Vagina (tissue), 2 donors: ENCODE data around the gene STK24. TPM values are rescaled to one million over a fixed set of nuclear protein-coding genes. Genes with fewer than 3 reads are reported as not detected.

Source experiments
- DNase-seq, 2 donors: peaks; one replicate each; pipeline ENCODE4 v3.0.0-alpha.2; 2017; ENCODE audit errors: extremely low spot score in 2 of 2
- H3K27ac ChIP-seq: fragments of 200-600 bp; sonication (generic); one replicate; pipeline ENCODE4 v1.5.1; 2019
- H3K27me3 ChIP-seq: fragments of 200-600 bp; sonication (generic); one replicate; pipeline ENCODE4 v1.5.1; 2019
- H3K36me3 ChIP-seq, 2 donors: fragments of 200-600 bp; sonication (generic); one replicate each; pipeline ENCODE4 v1.5.1; 2017 to 2019
- H3K4me1 ChIP-seq: fragments of 200-600 bp; sonication (generic); one replicate; pipeline ENCODE4 v1.5.1; 2019
- H3K4me3 ChIP-seq, 2 donors: fragments of 200-600 bp; sonication (generic); 1 replicate in 1 of 2; 2 replicates in 1 of 2; pipeline ENCODE4 v1.5.1; 2016 to 2019
- H3K9me3 ChIP-seq: fragments of 200-600 bp; sonication (generic); one replicate; pipeline ENCODE4 v1.5.1; 2019
- POLR2A ChIP-seq, 2 donors: fragments of 450-650 bp; IDR thresholded peaks; one replicate each; pipeline ENCODE4 v1.6.1; 2017; ENCODE audit warnings: antibody characterized with exemption in 2 of 2, mild to moderate bottlenecking in 2 of 2, moderate library complexity in 2 of 2
- POLR2AphosphoS5 ChIP-seq, 2 donors: sonication (generic); formaldehyde crosslinking; IDR thresholded peaks; one replicate each; pipeline ENCODE4 v1.9.0; 2017; ENCODE audit warnings: antibody characterized with exemption in 2 of 2, mild to moderate bottlenecking in 2 of 2, low read depth in 1 of 2; ENCODE audit not compliant: insufficient read depth in 1 of 2
- intact Hi-C: fragments of 100-400 bp; cut with DNase I; formaldehyde crosslinking; loops from one replicate; pipeline ENCODE4 v1.15.1; 2023
- total RNA-seq: library from RNA; depleted of rRNA; stranded (reverse); fragments of >200 nt; gene quantifications from one replicate; pipeline ENCODE4 v1.2.3, GENCODE V29; 2016
- TF ChIP-seq, protein P1 (sequence below), 3 experiments: fragments of 450-650 bp in 2 of 3; fragments of 200-600 bp in 1 of 3; sonication (generic) in 1 of 3; IDR thresholded peaks; one replicate each; pipeline ENCODE4 v1.5.1; 2017 to 2019; ENCODE audit warnings: antibody characterized with exemption in 3 of 3, mild to moderate bottlenecking in 2 of 3, moderate library complexity in 2 of 3

The STK24 gene
- total RNA-seq, 1 donor from 2014 or later = 82.5 TPM

DNA sequence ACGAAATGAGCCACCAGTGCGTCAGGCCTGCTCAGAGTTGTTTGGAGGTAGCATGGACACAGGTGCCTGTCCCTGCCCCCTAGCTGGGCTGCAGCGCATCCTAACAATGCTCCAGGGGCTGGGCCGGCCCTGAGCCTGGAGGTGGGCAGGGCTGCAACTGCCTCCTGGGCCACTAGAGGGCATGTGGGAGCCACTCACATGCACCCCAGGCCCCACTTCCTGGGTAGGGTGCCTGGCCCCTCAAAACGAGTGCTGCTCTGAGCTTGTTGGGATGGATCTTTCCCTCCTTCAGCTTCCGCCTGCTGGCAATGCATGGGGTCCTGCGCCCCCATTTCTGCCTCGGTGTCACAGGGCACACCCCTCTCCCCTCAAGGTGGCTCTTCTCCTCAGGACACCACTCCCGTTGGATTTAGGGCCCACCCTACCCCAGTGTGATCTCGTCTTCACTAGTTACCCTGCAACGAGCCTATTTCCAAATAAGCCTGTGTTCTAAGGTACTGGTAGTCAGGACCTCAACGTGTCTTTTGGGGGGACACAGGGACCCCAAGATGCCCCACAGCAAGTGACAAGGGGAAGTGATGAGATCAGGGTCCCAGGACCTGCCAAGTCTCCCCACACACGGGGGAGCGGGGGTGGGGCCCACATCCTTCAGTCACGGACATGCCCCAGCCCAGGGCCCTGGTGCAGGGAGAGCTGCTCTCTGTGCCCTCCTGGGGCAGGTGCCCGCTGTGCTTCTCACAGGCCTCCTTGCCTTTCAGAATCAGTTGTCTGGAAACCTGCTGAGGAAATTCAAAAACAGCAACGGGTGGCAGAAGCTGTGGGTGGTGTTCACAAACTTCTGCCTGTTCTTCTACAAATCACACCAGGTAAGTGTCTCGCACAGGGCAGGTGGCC is 131.3 kb downstream of the STK24 start:
- TF ChIP-seq POLR2A (IDR thresholded peaks at IDR 0.05) = no peak
- peak in 1 of 2 donors; percentile 57 for TF ChIP-seq POLR2AphosphoS5 (IDR thresholded peaks at IDR 0.05; ENCODE audit: insufficient read depth in 1 of 2, low read depth in 1 of 2)
- TF ChIP-seq, protein P1, sequence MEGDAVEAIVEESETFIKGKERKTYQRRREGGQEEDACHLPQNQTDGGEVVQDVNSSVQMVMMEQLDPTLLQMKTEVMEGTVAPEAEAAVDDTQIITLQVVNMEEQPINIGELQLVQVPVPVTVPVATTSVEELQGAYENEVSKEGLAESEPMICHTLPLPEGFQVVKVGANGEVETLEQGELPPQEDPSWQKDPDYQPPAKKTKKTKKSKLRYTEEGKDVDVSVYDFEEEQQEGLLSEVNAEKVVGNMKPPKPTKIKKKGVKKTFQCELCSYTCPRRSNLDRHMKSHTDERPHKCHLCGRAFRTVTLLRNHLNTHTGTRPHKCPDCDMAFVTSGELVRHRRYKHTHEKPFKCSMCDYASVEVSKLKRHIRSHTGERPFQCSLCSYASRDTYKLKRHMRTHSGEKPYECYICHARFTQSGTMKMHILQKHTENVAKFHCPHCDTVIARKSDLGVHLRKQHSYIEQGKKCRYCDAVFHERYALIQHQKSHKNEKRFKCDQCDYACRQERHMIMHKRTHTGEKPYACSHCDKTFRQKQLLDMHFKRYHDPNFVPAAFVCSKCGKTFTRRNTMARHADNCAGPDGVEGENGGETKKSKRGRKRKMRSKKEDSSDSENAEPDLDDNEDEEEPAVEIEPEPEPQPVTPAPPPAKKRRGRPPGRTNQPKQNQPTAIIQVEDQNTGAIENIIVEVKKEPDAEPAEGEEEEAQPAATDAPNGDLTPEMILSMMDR (IDR thresholded peaks at IDR 0.05) = peak; percentile 90 to 99 (median 95)
- no peaks in the 10 kb centered on the region for H3K27me3 ChIP-seq
- H3K27ac ChIP-seq = peak overlapping the region; percentile 79
- DNase-seq = no peak
- H3K4me1 ChIP-seq = peaks cover 32% of the 10 kb centered on the region
- no peak overlapping the region for H3K4me3 ChIP-seq
- intact Hi-C loops = loop anchor here (10.0 kb wide), 1 partner anchor 301 kb away; the partner anchor contains the start of gene FARP1
- H3K9me3 ChIP-seq = no peaks in the 10 kb centered on the region
- H3K36me3 ChIP-seq = peaks cover 0 to 15% of the 10 kb centered on the region in 2 donors

DNA sequence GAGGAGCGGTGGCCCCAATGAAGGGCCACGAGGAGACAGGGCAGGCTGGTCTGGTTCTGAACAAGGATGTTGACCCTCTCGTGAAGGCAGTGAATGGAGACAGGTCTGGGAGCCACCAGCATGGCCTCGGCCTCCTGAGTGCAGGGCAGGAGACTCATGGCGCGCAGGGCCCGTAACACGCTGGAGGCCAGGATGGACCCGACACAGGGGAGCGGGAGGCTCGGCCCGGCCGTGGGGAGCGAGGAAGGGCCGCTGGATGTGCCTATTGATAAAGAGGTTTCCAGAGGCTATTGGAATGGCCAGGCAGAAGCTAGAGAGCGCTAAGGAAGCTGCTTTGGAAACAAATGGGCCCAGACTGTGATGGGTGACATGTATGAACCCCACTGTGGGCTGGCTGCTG is 132.5 kb downstream of the STK24 start:
- no peak for DNase-seq
- no peaks in the 10 kb centered on the region for H3K9me3 ChIP-seq
- intact Hi-C loops = loop anchor here (5.0 to 10.0 kb wide), 2 partner anchors 213 to 300 kb away; partner anchors contain the start of gene FARP1
- H3K27me3 ChIP-seq = no peaks in the 10 kb centered on the region
- TF ChIP-seq POLR2A (IDR thresholded peaks at IDR 0.05) (no peak), POLR2AphosphoS5 (IDR thresholded peaks at IDR 0.05; ENCODE audit: insufficient read depth in 1 of 2, low read depth in 1 of 2) (no peak)
- TF ChIP-seq, protein P1 (IDR thresholded peaks at IDR 0.05) = no peak
- H3K27ac ChIP-seq = peak overlapping the region; percentile 79
- H3K4me3 ChIP-seq = no peak overlapping the region
- H3K4me1 ChIP-seq = peaks cover 21% of the 10 kb centered on the region
- peaks cover 0 to 19% of the 10 kb centered on the region in 2 donors for H3K36me3 ChIP-seq

DNA sequence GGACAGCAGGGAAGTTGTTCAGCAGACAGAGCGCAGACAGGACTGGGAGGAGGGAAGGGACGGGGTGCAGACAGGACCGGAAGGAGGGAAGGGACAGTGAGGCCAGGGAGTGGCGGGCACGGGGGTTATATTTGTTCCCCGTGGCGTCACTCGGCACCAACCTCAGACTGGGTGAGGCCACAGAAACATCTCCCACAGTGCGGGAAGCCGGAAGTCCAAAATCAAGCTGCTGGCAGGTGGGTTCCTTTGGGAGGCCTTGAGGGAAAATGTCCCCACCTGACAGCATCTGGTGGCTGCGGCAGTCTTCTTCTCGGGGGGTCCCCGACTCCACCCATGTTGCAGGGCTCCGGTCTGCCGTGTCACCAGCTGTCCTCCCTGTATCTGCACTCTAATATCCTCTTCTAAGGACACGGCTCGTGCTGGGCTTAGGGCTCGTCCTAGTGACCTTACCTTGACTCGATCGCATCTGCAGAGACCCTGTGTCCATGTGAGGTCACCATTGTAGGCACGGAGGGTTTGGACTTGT is 133.0 kb downstream of the STK24 start:
- peaks cover 16% of the 10 kb centered on the region for H3K4me1 ChIP-seq
- no peak overlapping the region for H3K4me3 ChIP-seq
- no peaks in the 10 kb centered on the region for H3K9me3 ChIP-seq
- intact Hi-C loops = loop anchor here (5.0 to 10.0 kb wide), 2 partner anchors 213 to 299 kb away; partner anchors contain the start of gene FARP1
- H3K36me3 ChIP-seq = peaks cover 0 to 16% of the 10 kb centered on the region in 2 donors
- no peak for DNase-seq
- TF ChIP-seq, protein P1 (IDR thresholded peaks at IDR 0.05) = no peak
- TF ChIP-seq POLR2AphosphoS5 (IDR thresholded peaks at IDR 0.05; ENCODE audit: insufficient read depth in 1 of 2, low read depth in 1 of 2) = no peak
- no peak for TF ChIP-seq POLR2A (IDR thresholded peaks at IDR 0.05)
- peak overlapping the region; percentile 56 for H3K27ac ChIP-seq
- no peaks in the 10 kb centered on the region for H3K27me3 ChIP-seq

- Histone ChIP-seq H3K27me3 (no peaks in the 10 kb centered on the region), H3K4me1 (peaks cover 11% of the 10 kb centered on the region), H3K27ac (peak overlapping the region; percentile 56), H3K4me3 (no peak overlapping the region), H3K9me3 (no peaks in the 10 kb centered on the region), H3K36me3 (peaks cover 0 to 15% of the 10 kb centered on the region in 2 donors)
- no peak for DNase-seq
- TF ChIP-seq POLR2A (IDR thresholded peaks at IDR 0.05) (no peak), POLR2AphosphoS5 (IDR thresholded peaks at IDR 0.05; ENCODE audit: insufficient read depth in 1 of 2, low read depth in 1 of 2) (peak in 1 of 2 donors; percentile 57)
- intact Hi-C loops = loop anchor here (5.0 to 10.0 kb wide), 2 partner anchors 214 to 299 kb away; partner anchors contain the start of gene FARP1
Observed at GRCh38 chr13:98443329-98443728, 133.6 kb downstream of the STK24 start.

- TF ChIP-seq, protein P1 (IDR thresholded peaks at IDR 0.05) = no peak
- TF ChIP-seq POLR2A (IDR thresholded peaks at IDR 0.05) = no peak
- TF ChIP-seq POLR2AphosphoS5 (IDR thresholded peaks at IDR 0.05; ENCODE audit: insufficient read depth in 1 of 2, low read depth in 1 of 2) = no peak
- Histone ChIP-seq H3K27me3 (no peaks in the 10 kb centered on the region), H3K4me3 (no peak overlapping the region), H3K4me1 (peaks cover 9% of the 10 kb centered on the region), H3K27ac (peak overlapping the region; percentile 18), H3K36me3 (peaks cover 0 to 8% of the 10 kb centered on the region in 2 donors), H3K9me3 (no peaks in the 10 kb centered on the region)
- intact Hi-C loops = loop anchor here (5.0 to 10.0 kb wide), 2 partner anchors 215 to 298 kb away; partner anchors contain the start of gene FARP1
- DNase-seq = no peak
Observed at GRCh38 chr13:98442391-98443230, 134.3 kb downstream of the STK24 start.
